Measurements from ENCODE around the gene AP3M1.
"Not testable (repeated sequence)": the region's sequence is repeated elsewhere in the genome, so short reads cannot be mapped to it uniquely, and the experiment has no call there.

Gene AP3M1

GRCh38 chr10:74160013-74160412 lies 9.4 kb upstream of the AP3M1 start:
- DNase-seq: no peak

DNA sequence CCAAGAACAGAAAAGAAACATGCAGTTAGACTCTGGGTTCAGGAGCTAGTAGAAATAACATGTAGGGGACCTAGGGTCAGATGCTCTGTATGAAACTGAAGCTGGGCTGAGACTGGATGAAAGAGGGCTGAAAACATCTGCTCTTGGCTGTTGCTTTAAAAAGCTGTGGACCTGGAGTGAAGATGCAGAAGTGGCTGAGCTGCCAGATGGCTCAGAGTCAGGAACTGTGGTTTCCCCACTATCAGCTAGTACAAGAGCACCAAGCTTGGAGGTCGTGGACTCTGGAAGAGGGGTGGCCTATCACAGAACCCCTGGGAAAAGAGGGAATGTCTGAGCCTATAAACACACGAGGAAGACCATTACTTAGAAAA lies 6.3 kb upstream of the AP3M1 start:
- no peak for DNase-seq

DNA sequence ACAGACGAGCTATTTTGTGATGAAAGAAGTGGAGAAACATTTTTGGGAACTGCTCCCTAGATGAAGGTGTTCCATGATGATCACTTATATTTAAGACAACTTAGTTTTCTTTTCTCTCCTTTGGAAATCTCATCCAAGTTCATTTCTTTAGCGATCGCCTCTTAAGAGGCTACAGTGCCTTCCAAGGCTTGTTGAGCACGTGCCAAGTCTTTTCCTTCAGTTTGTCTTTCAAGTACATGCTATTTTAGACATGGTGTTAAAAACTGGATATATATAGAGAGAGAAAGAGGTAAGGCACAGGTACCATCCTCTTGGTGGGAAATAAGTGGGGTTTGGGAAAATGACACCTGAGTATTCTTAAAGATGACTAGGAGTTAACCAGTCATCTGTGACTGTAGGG lies 3.0 kb upstream of the AP3M1 start:
- DNase-seq: no peak

DNA sequence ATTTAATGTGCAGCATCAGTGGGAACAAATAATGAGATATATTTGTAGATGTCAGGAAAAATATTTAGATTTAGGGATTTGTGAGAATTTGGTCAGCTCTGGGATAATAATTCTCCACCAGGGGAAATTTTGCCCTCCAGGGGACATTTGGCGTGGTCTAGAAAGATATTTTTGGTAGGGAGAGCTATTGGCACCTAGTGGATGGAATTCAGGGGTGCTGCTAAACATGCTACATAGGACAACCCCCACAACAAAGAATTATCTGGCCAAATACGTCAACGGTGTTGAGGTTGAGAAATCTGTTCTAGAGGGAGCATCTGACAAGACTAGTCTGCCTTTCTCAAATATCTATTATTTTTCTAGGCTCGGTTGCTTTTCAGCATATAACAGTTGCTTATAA lies 2.5 kb upstream of the AP3M1 start:
- DNase-seq: no peak

DNA sequence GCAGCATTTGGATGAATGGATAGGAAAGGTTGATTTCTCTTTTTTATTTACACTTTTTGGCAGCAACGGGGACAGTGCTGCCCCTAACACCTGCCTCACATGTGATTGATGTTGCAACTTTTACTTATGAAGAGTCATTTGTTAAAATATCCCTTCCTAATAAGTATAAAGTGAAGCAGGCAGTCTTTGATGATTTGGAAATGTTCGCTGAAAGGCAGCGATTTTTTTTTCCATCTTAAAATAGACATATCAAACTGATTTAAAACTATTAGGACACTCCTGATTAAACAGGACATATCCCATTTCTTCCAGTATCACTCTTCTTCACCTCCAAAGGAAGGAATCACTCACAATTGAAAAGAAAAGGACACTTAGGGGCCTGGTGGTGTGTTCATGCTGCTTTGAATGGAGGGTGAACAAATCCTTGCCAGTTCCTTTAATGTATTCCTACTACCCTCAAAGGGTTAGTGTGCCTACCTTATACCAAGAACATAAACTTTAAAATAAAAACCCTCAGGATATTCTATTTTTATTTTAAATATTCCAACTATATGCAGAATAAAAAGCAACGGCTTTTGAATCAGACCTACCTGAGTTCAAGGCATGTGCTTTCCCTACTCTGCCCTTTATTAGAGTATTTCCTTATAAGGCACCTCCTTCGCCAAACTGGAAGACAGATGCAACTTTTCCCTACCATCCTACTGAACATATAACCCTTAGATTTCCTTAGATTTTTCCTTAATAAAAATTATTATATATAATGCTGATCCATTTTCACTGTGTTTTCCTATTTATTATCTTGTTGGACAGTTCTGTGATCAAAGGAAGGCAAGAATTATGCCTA lies 1.5 kb upstream of the AP3M1 start:
- DNase-seq: no peak

- DNase-seq: peak; percentile 99 to 100
Measured at GRCh38 chr10:74150990-74151878, 606 bp upstream of the AP3M1 start, which contains the start of gene ADK. ADK (plus strand) TSS chr10:74151221; CDS start chr10:74151279, 58 bp downstream.

GRCh38 chr10:74146980-74147379 lies 3.6 kb downstream of the AP3M1 start:
- DNase-seq: not testable (repeated sequence)

- DNase-seq: no peak
Measured at GRCh38 chr10:74145133-74145532, 5.5 kb downstream of the AP3M1 start.

GRCh38 chr10:74140553-74140952 lies 10.1 kb downstream of the AP3M1 start:
- DNase-seq: no peak

DNA sequence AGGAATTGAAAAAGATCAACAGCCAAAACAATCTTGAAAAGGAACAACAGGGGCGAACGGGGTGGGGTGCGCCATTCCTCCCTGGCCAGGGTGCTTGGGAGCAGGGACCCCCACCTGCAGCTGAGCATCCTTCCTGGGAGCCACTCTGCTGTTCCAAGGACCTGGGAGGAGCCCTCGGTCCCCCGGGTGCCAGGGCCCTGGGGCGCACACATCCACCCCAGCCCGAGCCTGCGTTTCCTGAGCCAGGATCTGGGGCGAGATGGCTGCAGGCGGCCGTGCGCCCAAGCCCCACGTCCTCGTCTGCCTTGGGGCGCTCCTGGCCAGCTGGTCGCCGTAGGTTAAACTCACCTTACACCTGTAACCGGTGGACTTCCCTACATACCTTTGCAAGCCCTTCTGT lies 10.6 kb downstream of the AP3M1 start:
- DNase-seq: no peak

DNA sequence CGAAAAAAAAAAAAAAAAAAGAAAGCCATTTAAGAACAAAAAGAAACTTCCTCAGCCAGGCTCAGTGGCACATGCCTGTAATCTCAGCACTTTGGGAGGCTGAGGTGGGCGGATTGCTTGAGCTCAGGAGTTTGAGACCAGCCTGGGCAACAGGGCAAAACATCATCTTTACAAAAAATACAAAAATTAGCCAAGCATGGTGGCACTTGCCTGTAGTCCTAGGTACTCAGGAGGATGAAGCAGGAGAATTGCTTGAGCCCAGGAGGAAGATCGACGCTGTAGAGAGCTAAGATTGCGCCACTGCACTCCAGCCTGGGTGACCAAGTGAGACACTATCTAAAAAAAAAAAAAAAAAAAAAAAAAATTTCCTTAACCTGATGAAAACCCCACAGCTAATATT lies 12.0 kb downstream of the AP3M1 start:
- not testable (repeated sequence) for DNase-seq

DNA sequence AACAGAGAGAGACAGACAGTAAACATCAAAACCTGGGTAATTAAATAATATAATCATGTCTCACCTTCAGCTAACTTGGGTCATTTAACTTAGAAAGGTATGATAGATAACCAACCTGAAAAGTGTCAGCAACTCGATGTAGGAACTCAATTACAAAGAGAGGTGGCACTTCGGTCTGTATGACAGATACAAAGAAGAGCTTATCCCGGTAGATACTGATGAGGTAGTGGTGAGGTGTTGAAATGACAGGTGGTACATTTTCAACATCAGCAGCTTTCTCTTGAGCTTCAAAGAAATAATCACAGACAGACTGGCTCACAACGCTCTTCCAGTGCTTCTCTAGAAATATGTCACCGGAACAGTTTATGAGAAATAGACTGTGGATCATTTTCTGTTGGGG lies 12.6 kb downstream of the AP3M1 start:
- DNase-seq: no peak

DNA sequence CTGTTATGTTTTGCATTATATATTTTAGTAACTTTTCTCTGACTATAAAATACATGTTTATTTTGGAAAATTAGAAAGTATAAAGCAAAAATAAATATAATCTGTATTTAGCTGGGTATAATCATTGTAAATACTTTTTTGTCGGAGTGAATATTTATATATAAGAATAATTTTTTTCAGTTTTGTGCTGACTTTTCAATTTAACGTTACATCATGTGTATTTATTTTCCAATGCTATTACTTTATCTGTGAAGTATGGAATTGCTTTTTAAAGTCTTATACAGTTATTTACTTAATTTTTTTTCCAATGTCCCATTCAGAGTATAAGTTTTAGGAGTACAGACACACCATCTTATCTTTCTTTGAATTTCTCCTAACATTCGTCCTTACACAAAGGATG lies 15.2 kb downstream of the AP3M1 start:
- DNase-seq: no peak

DNA sequence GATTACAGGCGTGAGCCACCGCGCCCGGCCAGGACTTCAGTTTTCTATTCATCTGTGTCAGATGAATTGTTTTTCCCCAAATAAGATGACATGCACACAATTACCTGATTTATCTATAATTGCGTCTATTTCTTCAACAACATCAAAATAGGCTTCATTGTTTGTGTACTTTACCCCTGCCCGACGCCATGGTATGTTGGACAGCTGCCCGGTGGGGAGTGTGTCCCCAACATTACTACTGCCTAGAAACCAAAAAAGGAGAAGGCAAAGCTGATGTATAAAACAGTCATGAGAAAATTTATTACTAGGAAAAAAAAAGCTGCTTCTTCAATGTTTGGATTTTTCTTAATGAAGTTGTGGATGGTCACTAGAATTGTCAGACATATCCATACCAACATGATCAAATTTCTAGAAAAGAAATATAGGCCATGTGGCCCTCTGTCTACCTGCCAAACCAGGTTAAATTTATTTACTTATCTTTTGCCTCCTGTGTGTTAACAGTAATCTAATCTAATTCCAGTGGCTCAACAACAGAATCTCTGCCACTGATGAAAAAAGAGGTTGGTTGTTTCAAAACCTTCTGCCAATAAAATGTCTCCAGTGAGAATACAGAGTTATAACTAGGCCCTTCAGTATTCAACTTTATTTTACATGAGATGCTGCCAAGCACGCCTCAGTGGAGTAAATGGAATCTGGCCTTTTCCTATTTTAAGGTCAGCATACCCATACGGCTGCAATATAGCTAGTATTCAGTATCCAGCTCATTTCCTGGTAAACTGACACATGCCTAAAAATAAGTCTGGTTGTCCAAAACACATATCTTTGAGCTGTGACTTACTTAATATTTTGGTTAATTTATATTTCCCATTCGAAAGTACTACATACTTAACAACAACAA lies 16.5 kb downstream of the AP3M1 start:
- DNase-seq: no peak

DNA sequence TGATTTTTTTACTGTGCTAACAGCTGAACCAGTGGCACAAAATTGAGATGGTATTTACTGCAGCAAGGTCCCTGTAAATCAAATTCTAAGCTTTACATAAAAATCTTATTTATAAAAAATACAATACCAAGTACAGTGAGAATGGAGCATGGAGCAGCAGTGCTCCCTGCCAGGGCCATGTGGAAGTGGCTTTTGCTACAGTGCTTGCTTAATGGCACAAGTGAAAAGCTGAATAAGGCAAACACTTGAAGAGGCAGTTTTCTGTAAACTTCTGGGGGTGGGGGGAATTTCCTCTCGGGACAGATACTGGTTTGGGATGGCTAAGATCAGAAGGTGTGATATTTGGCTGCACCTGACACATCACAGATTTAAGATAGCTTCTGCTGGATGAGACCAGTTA lies 27.5 kb downstream of the AP3M1 start:
- DNase-seq: no peak

- no peak for DNase-seq
Measured at GRCh38 chr10:74122060-74122459, 28.6 kb downstream of the AP3M1 start.

GRCh38 chr10:74121368-74121767 lies 29.3 kb downstream of the AP3M1 start:
- no peak for DNase-seq

DNA sequence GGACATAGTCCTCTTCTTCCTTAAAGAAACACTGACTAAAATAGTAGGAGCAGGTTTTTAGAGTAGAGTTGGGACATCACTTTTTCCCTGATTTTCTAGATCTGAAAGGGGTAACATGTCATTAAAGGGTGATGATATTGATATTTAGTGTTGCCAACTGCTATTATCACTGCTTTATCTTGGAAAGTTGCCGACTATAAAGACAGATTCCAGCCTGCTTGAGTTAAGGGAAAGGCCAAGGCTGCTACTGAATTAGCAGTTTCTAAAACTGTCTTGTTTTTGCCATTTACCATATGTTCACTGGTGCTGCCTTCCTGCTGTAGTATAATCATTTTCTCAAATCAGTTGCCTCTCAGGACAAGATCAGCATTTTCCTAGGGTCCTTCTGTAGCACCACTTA lies 29.7 kb downstream of the AP3M1 start:
- no peak for DNase-seq

DNA sequence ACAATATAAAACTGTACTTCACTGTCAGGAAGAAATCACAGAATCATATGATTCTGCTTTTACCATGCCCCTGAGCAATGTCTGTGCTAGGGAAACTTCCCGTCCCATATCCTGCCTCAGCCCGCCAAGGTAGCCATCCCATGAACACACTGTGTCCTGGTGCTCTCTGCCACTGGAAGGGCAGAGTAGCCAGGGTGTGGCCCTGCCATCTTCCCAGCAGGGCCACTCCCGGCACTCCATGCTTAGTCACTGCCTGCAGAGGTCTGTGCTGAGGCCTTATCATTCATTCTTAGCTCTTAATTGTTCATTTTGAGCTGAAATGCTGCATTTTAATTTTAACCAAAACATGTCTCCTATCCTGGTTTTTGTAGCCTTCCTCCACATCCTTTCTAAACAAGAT lies 31.8 kb downstream of the AP3M1 start:
- no peak for DNase-seq

DNA sequence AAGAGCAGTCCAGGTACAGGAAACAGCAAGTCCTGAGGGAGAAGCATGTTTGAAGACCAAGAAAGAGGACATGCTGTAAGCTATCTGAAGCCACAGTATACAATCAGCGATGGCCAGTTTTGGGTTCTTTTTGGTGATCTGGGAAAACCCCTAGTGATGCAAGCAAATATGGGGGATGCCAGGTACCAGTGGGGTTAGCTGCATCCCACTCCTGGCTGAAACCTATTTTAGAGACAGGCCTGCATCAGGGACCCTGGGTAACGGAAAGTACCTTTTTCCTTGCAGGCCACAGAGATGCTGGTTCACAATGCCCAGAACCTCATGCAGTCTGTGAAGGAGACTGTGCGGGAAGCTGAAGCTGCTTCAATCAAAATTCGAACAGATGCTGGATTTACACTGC lies 32.9 kb downstream of the AP3M1 start:
- no peak for DNase-seq

- no peak for DNase-seq
Measured at GRCh38 chr10:74114041-74114448, 36.6 kb downstream of the AP3M1 start.

GRCh38 chr10:74113546-74113945 lies 37.1 kb downstream of the AP3M1 start:
- no peak for DNase-seq

GRCh38 chr10:74111799-74112198 lies 38.8 kb downstream of the AP3M1 start:
- no peak for DNase-seq
